Thoracic aorta (tissue), 2 donors: Measurements from ENCODE around the gene CRIP1. TPM values are rescaled to one million over a fixed set of nuclear protein-coding genes. Genes with fewer than 3 reads are reported as not detected.

ENCODE experiments used
- ATAC-seq: fragments of 150-250 bp; one replicate; pipeline ENCODE4 v1.8.0; 2017; ENCODE audit warnings: low read depth; ENCODE audit not compliant: insufficient number of reproducible peaks, low FRiP score
- DNase-seq: peaks from one replicate; pipeline ENCODE4 v3.0.0-alpha.2; 2020; ENCODE audit warnings: low spot score
- H3K27ac ChIP-seq, 2 donors: fragments of 200-600 bp; sonication (generic); 1 replicate in 1 of 2; 2 replicates in 1 of 2; pipeline ENCODE4 v1.5.1; 2016; ENCODE audit warnings: mild to moderate bottlenecking in 2 of 2, moderate library complexity in 2 of 2
- H3K27me3 ChIP-seq: fragments of 200-600 bp; sonication (generic); replicated peaks from 2 replicates; pipeline ENCODE4 v1.6.0; 2016; ENCODE audit warnings: mild to moderate bottlenecking; ENCODE audit not compliant: insufficient read depth
- H3K36me3 ChIP-seq: fragments of 200-600 bp; sonication (generic); one replicate; pipeline ENCODE4 v1.5.1; 2016
- H3K4me1 ChIP-seq, 2 donors: fragments of 200-600 bp; sonication (generic); 1 replicate in 1 of 2; 2 replicates in 1 of 2; pipeline versions ENCODE4 v1.5.1 to v1.6.0; 2016; ENCODE audit warnings: low read depth in 2 of 2, mild to moderate bottlenecking in 1 of 2; ENCODE audit not compliant: control insufficient read depth in 1 of 2
- H3K4me3 ChIP-seq: fragments of 200-600 bp; sonication (generic); 2 replicates; pipeline ENCODE4 v1.5.1; 2016; ENCODE audit warnings: mild to moderate bottlenecking
- H3K9me3 ChIP-seq: fragments of 200-600 bp; sonication (generic); 2 replicates; pipeline ENCODE4 v1.5.1; 2016
- CTCF ChIP-seq: fragments of 200-600 bp; sonication (generic); IDR thresholded peaks from one replicate; pipeline ENCODE4 v1.5.1; 2019; ENCODE audit warnings: antibody characterized with exemption
- total RNA-seq, 2 donors: library from RNA; depleted of rRNA; stranded (reverse); fragments of >200 nt; gene quantifications; one replicate each; pipeline versions ENCODE4 v1.1.0 to v1.2.3, GENCODE V29; 2016

CRIP1 gene
- total RNA-seq, 2 donors from 2014 or later, result 75.4 to 325 TPM

- H3K9me3 ChIP-seq, result no peaks in the 10 kb centered on the region
- no peaks in the 10 kb centered on the region for H3K27me3 ChIP-seq
- ATAC-seq (no peak), DNase-seq (no peak)
- no peak overlapping the region for H3K4me3 ChIP-seq
- peak; percentile 93 for TF ChIP-seq CTCF
- H3K36me3 ChIP-seq, result peaks cover 21% of the 10 kb centered on the region
- H3K27ac ChIP-seq, result peak overlapping the region in 1 of 2 donors; percentile 9
- H3K4me1 ChIP-seq, result peaks cover 0 to 15% of the 10 kb centered on the region in 2 donors
These were observed 38.0 kb upstream of the CRIP1 start for GRCh38 chr14:105448706-105449111.

GRCh38 chr14:105449276-105450122 is 37.2 kb upstream of the CRIP1 start:
- Histone ChIP-seq H3K27me3 (no peaks in the 10 kb centered on the region), H3K9me3 (no peaks in the 10 kb centered on the region), H3K36me3 (peaks cover 29% of the 10 kb centered on the region), H3K4me3 (no peak overlapping the region), H3K27ac (no peak overlapping the region), H3K4me1 (peaks cover 0 to 15% of the 10 kb centered on the region in 2 donors)
- DNase-seq (no peak), ATAC-seq (no peak)
- TF ChIP-seq CTCF, result no peak

GRCh38 chr14:105450123-105450505 is 36.6 kb upstream of the CRIP1 start:
- ATAC-seq, result no peak

GRCh38 chr14:105450864-105451720 is 35.6 kb upstream of the CRIP1 start:
- H3K27me3 ChIP-seq, result no peaks in the 10 kb centered on the region
- no peak for DNase-seq
- no peak overlapping the region for H3K27ac ChIP-seq
- no peak for ATAC-seq
- H3K4me1 ChIP-seq, result peaks cover 0 to 15% of the 10 kb centered on the region in 2 donors
- peaks cover 41% of the 10 kb centered on the region for H3K36me3 ChIP-seq
- TF ChIP-seq CTCF, result no peak
- H3K9me3 ChIP-seq, result no peaks in the 10 kb centered on the region
- H3K4me3 ChIP-seq, result no peak overlapping the region

More at GRCh38 chr14:105450123-105450505, 36.6 kb upstream of the CRIP1 start:
- TF ChIP-seq CTCF, result no peak
- no peak overlapping the region for H3K27ac ChIP-seq
- H3K36me3 ChIP-seq, result peaks cover 35% of the 10 kb centered on the region
- H3K27me3 ChIP-seq, result no peaks in the 10 kb centered on the region
- H3K9me3 ChIP-seq, result no peaks in the 10 kb centered on the region
- peaks cover 0 to 15% of the 10 kb centered on the region in 2 donors for H3K4me1 ChIP-seq
- no peak overlapping the region for H3K4me3 ChIP-seq
- no peak for DNase-seq

- no peaks in the 10 kb centered on the region for H3K27me3 ChIP-seq
- H3K4me1 ChIP-seq, result peaks cover 0 to 14% of the 10 kb centered on the region in 2 donors
- no peak for TF ChIP-seq CTCF
- H3K9me3 ChIP-seq, result no peaks in the 10 kb centered on the region
- no peak overlapping the region for H3K4me3 ChIP-seq
- DNase-seq (no peak), ATAC-seq (no peak)
- H3K36me3 ChIP-seq, result peaks cover 46% of the 10 kb centered on the region
- H3K27ac ChIP-seq, result no peak overlapping the region
These were observed 33.7 kb upstream of the CRIP1 start for GRCh38 chr14:105452963-105453362.
